ENCODE results near the gene BUD13. TPM values are rescaled to one million over a fixed set of nuclear protein-coding genes. Genes with fewer than 3 reads are reported as not detected.

Gene BUD13
- total RNA-seq, 4 donors from 2014 or later: 12.1 to 18.7 (median 16.2) TPM

DNA sequence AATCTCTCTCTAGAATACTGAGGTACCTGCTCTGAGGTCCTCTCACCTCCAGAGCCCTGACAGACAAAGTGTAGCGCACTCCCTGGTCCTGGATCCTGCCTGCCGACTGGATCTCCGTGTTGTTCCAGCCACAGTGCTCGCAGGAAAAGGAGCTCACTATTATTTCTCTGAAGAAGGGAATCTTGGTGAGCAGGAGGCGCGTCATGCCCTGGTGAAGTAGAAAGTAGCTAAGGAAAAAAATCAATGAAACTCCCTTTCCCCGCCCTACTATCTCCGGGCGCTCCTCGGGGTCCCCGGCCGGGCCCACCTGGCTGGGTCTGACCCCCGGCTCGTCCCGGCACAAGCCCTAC is 14.6 kb upstream of the BUD13 start:
- peak overlapping the region; percentile 68 to 79 for H3K27ac ChIP-seq
- no peaks in the 10 kb centered on the region for H3K36me3 ChIP-seq
- intact Hi-C loops (cut with DNase I; ENCODE audit: low total_unique reads): loop anchor here (10.0 kb wide), 1 partner anchor 317 kb away; no protein-coding TSS in a partner anchor
- H3K4me3 ChIP-seq: peak overlapping the region; percentile 76 to 99
- H3K4me1 ChIP-seq: peaks cover 7 to 10% of the 10 kb centered on the region in 2 donors
- TF ChIP-seq POLR2A (IDR thresholded peaks at IDR 0.05): no peak
- TF ChIP-seq, protein P1, sequence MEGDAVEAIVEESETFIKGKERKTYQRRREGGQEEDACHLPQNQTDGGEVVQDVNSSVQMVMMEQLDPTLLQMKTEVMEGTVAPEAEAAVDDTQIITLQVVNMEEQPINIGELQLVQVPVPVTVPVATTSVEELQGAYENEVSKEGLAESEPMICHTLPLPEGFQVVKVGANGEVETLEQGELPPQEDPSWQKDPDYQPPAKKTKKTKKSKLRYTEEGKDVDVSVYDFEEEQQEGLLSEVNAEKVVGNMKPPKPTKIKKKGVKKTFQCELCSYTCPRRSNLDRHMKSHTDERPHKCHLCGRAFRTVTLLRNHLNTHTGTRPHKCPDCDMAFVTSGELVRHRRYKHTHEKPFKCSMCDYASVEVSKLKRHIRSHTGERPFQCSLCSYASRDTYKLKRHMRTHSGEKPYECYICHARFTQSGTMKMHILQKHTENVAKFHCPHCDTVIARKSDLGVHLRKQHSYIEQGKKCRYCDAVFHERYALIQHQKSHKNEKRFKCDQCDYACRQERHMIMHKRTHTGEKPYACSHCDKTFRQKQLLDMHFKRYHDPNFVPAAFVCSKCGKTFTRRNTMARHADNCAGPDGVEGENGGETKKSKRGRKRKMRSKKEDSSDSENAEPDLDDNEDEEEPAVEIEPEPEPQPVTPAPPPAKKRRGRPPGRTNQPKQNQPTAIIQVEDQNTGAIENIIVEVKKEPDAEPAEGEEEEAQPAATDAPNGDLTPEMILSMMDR (IDR thresholded peaks at IDR 0.05): no peak
- no peaks in the 10 kb centered on the region for H3K9me3 ChIP-seq
- no peaks in the 10 kb centered on the region for H3K27me3 ChIP-seq
- no peak for DNase-seq

DNA sequence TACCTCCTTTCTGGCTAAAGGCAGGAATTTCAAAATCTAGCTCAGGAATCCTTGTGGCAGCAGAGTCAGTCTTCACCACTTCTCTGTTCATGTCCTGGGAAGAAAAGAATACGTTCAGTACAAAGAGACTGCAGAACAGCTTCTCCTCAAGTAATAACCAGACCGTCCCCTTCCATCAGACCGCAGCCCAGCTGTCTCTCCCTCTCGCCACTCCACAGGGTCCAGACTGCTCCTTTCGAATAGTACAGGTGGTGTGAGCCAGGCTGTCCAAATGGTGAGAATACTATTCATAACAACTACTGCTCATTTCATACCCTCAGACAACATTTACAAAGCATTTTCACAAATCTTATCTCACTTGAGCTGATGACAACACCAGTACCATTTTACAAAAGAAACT is 14.2 kb upstream of the BUD13 start:
- H3K27me3 ChIP-seq: no peaks in the 10 kb centered on the region
- no peak overlapping the region for H3K27ac ChIP-seq
- TF ChIP-seq POLR2A (IDR thresholded peaks at IDR 0.05): no peak
- TF ChIP-seq, protein P1 (IDR thresholded peaks at IDR 0.05): no peak
- intact Hi-C loops (cut with DNase I; ENCODE audit: low total_unique reads): loop anchor here (10.0 kb wide), 1 partner anchor 318 kb away; no protein-coding TSS in a partner anchor
- H3K36me3 ChIP-seq: no peaks in the 10 kb centered on the region
- no peak for DNase-seq
- peak overlapping the region; percentile 76 to 99 for H3K4me3 ChIP-seq
- H3K4me1 ChIP-seq: peaks cover 7 to 10% of the 10 kb centered on the region in 2 donors
- H3K9me3 ChIP-seq: no peaks in the 10 kb centered on the region

DNA sequence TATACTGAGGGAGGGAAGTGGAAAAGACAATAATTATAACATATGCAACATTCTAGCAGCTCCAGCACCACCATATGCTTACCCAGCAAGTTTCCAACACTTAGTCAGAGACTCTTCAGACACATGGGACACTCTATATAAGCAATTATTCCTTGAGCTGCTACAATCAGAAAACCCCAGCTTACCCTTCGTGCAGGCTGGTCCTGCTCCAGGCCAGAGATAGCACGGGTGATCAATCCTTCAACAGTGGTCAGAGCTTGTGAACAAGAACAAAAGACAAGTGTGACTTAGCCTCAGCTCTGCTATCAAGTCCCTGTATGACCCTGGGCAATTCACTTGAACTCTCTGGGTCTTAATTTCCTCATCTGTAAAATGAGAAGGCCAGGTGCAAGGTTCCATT is 13.5 kb upstream of the BUD13 start:
- Histone ChIP-seq H3K36me3 (no peaks in the 10 kb centered on the region), H3K4me3 (no peak overlapping the region), H3K4me1 (peaks cover 7 to 10% of the 10 kb centered on the region in 2 donors), H3K9me3 (no peaks in the 10 kb centered on the region), H3K27me3 (no peaks in the 10 kb centered on the region), H3K27ac (no peak overlapping the region)
- DNase-seq: no peak
- intact Hi-C loops (cut with DNase I; ENCODE audit: low total_unique reads): loop anchor here (10.0 kb wide), 1 partner anchor 318 kb away; no protein-coding TSS in a partner anchor
- TF ChIP-seq, protein P1 (IDR thresholded peaks at IDR 0.05): no peak
- TF ChIP-seq POLR2A (IDR thresholded peaks at IDR 0.05): no peak

DNA sequence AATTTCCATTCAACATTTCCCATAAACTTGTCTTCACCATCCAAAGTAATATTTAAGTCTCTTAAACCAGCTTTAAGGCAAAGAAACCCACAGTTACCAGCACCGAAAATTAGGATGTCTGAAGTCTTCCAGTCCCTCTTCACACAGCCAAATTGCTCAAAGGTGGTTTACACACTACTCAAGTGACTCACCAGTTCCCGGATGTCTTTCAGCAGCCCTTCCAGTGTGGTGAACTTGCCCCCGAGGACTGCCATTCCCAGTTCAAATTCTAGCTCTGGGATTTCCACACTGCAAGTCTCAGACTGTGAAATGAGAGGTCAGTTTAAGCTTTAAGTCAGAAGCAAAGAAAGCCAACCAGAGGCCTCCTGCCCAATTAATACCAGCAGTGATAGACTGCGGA is 9.9 kb upstream of the BUD13 start:
- no peak for DNase-seq
- intact Hi-C loops (cut with DNase I; ENCODE audit: low total_unique reads): loop anchor here (10.0 kb wide), 1 partner anchor 322 kb away; no protein-coding TSS in a partner anchor
- no peaks in the 10 kb centered on the region for H3K9me3 ChIP-seq
- no peak overlapping the region for H3K4me3 ChIP-seq
- no peak for TF ChIP-seq POLR2A (IDR thresholded peaks at IDR 0.05)
- TF ChIP-seq, protein P1 (IDR thresholded peaks at IDR 0.05): no peak
- H3K27ac ChIP-seq: no peak overlapping the region
- H3K27me3 ChIP-seq: no peaks in the 10 kb centered on the region
- H3K36me3 ChIP-seq: no peaks in the 10 kb centered on the region
- H3K4me1 ChIP-seq: peaks cover 7 to 10% of the 10 kb centered on the region in 2 donors

DNA sequence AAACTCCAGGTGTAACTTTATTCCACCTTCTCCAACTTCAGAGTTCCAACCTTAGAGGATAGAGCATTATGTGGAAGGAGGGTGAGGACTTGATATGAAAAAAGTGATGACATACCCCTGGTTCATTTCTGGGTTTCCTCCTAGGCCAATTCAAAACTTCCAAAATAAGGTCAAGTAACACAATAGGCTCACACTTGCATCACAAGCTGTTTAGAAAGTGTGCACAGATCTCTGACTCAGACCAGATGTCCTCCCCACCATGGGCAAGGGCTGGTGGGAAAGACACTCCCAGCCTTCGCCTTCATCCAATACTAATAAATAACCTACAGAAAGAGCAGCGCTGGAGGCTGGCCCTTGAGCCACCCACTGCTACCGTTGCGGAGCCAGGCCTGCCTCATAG is 5.8 kb upstream of the BUD13 start:
- H3K9me3 ChIP-seq: no peaks in the 10 kb centered on the region
- intact Hi-C loops (cut with DNase I; ENCODE audit: low total_unique reads): no loop called here
- no peak overlapping the region for H3K4me3 ChIP-seq
- H3K27me3 ChIP-seq: no peaks in the 10 kb centered on the region
- H3K4me1 ChIP-seq: no peaks in the 10 kb centered on the region
- no peak for DNase-seq
- no peaks in the 10 kb centered on the region for H3K36me3 ChIP-seq
- H3K27ac ChIP-seq: no peak overlapping the region
- no peak for TF ChIP-seq POLR2A (IDR thresholded peaks at IDR 0.05)
- TF ChIP-seq, protein P1 (IDR thresholded peaks at IDR 0.05): no peak

Data from uterus (tissue), 4 donors.